Panc1 (cell line): ENCODE results near the gene EFNA5.

Source experiments
- POLR2AphosphoS5 ChIP-seq: IDR thresholded peaks from 2 replicates; pipeline ENCODE4 v1.6.1; 2012; ENCODE audit warnings: mild to moderate bottlenecking, low read depth, low read length, moderate library complexity
- TF ChIP-seq, protein P1 (sequence below), 2 experiments: IDR thresholded peaks; 2 replicates each; pipeline ENCODE4 v1.6.1; 2011 to 2012; ENCODE audit warnings: low read depth in 2 of 2, control low read depth in 1 of 2, low read length in 1 of 2, mild to moderate bottlenecking in 1 of 2, moderate library complexity in 1 of 2; ENCODE audit not compliant: insufficient read depth in 1 of 2
- TF ChIP-seq, protein P2 (sequence below): fragments of 450-650 bp; IDR thresholded peaks from 2 replicates; pipeline ENCODE4 v1.5.1; 2017; ENCODE audit warnings: mild to moderate bottlenecking

DNA sequence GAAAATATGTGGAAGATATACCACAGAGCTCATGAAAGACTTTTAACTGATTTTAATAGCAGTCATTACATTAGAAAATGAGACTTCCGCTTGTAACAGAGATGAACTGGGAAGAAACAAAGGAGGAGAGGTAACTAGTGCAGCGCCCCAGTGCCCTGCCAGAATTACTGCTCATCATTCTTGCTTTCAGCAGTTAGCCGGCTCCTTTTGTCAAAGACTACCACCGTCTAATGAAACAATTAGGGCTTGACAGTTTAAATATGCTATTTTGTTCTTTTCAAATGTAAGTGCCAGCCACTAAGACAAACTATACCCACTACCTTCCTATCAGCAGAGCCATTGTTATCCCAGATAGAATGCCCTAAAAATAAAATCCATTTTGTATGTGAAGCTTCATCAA is 328.4 kb downstream of the EFNA5 start:
- TF ChIP-seq POLR2AphosphoS5, result no peak
- TF ChIP-seq, protein P1, sequence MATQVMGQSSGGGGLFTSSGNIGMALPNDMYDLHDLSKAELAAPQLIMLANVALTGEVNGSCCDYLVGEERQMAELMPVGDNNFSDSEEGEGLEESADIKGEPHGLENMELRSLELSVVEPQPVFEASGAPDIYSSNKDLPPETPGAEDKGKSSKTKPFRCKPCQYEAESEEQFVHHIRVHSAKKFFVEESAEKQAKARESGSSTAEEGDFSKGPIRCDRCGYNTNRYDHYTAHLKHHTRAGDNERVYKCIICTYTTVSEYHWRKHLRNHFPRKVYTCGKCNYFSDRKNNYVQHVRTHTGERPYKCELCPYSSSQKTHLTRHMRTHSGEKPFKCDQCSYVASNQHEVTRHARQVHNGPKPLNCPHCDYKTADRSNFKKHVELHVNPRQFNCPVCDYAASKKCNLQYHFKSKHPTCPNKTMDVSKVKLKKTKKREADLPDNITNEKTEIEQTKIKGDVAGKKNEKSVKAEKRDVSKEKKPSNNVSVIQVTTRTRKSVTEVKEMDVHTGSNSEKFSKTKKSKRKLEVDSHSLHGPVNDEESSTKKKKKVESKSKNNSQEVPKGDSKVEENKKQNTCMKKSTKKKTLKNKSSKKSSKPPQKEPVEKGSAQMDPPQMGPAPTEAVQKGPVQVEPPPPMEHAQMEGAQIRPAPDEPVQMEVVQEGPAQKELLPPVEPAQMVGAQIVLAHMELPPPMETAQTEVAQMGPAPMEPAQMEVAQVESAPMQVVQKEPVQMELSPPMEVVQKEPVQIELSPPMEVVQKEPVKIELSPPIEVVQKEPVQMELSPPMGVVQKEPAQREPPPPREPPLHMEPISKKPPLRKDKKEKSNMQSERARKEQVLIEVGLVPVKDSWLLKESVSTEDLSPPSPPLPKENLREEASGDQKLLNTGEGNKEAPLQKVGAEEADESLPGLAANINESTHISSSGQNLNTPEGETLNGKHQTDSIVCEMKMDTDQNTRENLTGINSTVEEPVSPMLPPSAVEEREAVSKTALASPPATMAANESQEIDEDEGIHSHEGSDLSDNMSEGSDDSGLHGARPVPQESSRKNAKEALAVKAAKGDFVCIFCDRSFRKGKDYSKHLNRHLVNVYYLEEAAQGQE (IDR thresholded peaks at IDR 0.05; ENCODE audit: insufficient read depth in 1 of 2, low read depth in 2 of 2, low read length in 1 of 2), result no peak
- TF ChIP-seq, protein P2, sequence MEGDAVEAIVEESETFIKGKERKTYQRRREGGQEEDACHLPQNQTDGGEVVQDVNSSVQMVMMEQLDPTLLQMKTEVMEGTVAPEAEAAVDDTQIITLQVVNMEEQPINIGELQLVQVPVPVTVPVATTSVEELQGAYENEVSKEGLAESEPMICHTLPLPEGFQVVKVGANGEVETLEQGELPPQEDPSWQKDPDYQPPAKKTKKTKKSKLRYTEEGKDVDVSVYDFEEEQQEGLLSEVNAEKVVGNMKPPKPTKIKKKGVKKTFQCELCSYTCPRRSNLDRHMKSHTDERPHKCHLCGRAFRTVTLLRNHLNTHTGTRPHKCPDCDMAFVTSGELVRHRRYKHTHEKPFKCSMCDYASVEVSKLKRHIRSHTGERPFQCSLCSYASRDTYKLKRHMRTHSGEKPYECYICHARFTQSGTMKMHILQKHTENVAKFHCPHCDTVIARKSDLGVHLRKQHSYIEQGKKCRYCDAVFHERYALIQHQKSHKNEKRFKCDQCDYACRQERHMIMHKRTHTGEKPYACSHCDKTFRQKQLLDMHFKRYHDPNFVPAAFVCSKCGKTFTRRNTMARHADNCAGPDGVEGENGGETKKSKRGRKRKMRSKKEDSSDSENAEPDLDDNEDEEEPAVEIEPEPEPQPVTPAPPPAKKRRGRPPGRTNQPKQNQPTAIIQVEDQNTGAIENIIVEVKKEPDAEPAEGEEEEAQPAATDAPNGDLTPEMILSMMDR, result no peak
